Melanocyte of skin (primary cell): Measurements from ENCODE around the gene VPS50. TPM values are rescaled to one million over a fixed set of nuclear protein-coding genes. Genes with fewer than 3 reads are reported as not detected.

Experiments used
- total RNA-seq, 2 donors: library from RNA; depleted of rRNA; stranded (reverse); fragments of >200 nt; gene quantifications; 2 replicates each; pipeline ENCODE4 v1.2.3, GENCODE V29; 2012

Gene VPS50, protein sequence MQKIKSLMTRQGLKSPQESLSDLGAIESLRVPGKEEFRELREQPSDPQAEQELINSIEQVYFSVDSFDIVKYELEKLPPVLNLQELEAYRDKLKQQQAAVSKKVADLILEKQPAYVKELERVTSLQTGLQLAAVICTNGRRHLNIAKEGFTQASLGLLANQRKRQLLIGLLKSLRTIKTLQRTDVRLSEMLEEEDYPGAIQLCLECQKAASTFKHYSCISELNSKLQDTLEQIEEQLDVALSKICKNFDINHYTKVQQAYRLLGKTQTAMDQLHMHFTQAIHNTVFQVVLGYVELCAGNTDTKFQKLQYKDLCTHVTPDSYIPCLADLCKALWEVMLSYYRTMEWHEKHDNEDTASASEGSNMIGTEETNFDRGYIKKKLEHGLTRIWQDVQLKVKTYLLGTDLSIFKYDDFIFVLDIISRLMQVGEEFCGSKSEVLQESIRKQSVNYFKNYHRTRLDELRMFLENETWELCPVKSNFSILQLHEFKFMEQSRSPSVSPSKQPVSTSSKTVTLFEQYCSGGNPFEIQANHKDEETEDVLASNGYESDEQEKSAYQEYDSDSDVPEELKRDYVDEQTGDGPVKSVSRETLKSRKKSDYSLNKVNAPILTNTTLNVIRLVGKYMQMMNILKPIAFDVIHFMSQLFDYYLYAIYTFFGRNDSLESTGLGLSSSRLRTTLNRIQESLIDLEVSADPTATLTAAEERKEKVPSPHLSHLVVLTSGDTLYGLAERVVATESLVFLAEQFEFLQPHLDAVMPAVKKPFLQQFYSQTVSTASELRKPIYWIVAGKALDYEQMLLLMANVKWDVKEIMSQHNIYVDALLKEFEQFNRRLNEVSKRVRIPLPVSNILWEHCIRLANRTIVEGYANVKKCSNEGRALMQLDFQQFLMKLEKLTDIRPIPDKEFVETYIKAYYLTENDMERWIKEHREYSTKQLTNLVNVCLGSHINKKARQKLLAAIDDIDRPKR
- total RNA-seq: 10 to 100 TPM; 26.3 to 29.9 TPM

DNA sequence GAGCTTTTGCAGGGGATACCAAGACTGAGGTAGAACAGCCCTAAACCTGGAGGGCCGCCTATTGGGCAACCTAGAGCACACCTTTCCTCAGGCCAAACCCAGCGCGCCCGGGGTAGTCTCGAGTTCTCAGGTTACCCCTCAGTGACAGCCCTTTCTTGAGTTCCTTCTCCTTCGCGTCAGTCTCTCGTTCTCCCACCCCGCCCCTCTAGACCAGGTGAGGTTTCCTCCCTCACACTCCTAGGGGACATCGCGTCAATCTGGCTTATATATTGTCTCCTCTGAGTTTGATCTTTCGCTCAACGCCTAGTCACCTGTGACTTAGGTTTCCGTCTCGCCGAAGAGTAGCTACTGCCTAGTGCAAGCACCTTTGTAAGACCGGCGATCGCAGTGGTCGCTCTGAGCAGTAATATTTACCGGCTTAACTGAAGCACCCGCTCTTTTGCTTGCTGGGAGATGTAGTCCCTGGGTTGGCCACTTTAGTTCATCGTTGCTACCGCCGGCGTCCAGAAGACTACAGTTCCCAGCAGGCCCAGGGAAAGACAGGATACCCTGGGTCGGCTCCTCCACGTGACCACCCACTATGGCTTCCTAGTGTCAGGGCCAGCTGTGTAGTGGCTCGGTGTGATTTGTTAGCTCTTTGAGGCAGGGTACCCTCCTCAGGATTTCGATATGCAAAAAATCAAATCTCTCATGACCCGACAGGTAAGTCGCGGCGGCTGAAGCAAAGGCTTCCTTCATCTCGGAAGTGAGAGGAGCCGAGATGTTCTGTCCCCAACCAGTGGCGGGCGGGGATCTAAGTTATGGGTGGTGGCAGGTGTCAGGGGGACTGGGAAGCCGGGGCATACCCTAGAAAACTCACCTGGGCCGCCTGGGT lies at the start of gene VPS50:
Gene VPS50, plus strand, starts transcription at position 568 of the 874 bp plus-strand sequence. Its CDS starts 102 bp downstream, at position 670.

DNA sequence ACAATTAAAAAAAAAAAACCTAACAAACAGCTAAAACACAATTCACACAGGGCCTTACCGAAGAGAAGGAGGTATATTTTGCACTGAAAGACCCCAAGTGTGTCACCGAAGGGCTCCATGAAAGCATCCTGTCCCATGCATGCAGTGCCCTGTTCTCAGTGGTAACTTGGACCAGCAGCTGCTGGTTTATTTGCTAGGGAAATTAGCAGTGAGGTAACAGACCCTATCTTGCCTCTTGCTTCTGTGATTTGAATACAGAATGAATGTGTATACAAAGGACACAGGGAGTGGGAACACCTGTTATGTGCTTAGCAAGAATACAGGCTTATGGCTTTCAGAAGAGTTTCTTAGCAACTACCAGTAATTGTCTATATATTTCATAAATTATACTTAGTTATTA lies 5.9 kb upstream of the VPS50 start, which contains the start of gene HEPACAM2:
Gene HEPACAM2, minus strand, starts transcription at position 160 of the 400 bp plus-strand sequence.

Other genes starting within 250 kb of the VPS50 start
- gene SAMD9, start 114.4 kb upstream of the VPS50 start, total RNA-seq: 10 to 100 TPM; 62.9 to 77.1 TPM
- 10 to 100 TPM; 45.1 to 60.9 TPM for gene SAMD9L, start 84.0 kb upstream of the VPS50 start, total RNA-seq
- gene HEPACAM2, start 5.9 kb upstream of the VPS50 start, total RNA-seq: not detected